HG03108 (cell line): ENCODE data around the gene RBM45.
"Not testable (repeated sequence)": the region's sequence is repeated elsewhere in the genome, so short reads cannot be mapped to it uniquely, and the experiment has no call there.

ENCODE experiments used
- ATAC-seq: cut with Tn5 transposase; IDR thresholded peaks from one replicate; pipeline ENCODE4 v1.9.1; 2021; ENCODE audit warnings: moderate library complexity; ENCODE audit not compliant: unreplicated experiment

The RBM45 gene

DNA sequence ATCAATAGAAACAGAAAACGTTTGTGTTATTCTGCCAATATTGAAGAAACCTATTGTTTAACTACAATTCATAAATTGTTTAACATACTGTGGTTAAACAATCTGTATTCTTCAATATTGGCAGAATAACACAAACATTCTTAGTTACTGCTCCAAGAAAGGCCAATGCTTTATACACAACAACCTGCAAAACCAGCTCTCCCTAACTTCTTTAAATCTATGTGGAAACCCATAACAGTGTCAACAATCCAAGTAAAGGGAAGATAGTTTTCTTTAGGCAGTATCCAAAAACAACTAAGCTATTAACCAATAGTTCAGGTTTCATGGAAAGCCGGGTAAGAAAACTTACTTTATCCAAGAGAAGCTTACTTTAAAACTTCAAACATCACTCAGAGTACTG lies 6.2 kb upstream of the RBM45 start:
- ATAC-seq, result no peak

DNA sequence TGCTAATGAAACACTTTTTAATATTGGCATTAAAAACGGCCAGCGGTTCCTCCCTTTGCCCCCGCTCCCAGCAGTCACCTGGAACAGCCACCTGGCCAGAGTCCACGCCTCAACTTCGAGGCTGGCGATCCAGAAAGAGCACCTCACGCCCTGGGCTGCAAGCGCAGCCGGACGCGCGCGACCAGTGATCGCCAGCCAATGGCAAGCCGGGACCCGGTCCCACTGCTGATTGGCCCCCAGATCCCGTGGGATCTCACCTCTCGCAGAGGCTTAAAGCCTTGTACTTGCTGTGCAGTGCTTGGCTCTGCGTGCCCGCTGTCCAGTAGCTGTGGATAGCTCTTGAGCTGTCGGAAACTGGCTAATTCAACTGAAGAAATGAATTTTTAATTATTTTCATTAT lies 4.1 kb upstream of the RBM45 start:
- no peak for ATAC-seq

DNA sequence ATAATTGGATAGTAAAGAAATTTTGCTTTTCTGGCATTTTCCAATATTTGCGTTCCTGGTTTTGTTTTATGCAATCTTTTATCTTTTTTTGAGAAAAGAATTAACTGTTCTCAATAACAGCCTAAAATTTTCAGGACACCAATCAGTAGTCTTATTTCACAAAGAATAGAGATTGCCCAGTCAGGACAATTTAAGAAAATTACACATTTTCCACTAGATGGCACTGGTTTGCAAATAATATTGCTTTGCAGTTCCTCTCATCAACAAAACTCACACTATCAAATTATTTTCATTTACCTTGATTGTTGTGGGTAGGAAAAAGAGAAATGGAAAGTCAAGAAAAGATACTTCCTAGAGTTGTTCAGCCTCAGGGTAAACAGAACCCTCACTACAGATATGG lies 2.4 kb upstream of the RBM45 start:
- ATAC-seq, result no peak

- ATAC-seq, result no peak
Observed at GRCh38 chr2:178110681-178111080, 1.6 kb upstream of the RBM45 start.

GRCh38 chr2:178111743-178112142 lies 494 bp upstream of the RBM45 start:
- no peak for ATAC-seq

DNA sequence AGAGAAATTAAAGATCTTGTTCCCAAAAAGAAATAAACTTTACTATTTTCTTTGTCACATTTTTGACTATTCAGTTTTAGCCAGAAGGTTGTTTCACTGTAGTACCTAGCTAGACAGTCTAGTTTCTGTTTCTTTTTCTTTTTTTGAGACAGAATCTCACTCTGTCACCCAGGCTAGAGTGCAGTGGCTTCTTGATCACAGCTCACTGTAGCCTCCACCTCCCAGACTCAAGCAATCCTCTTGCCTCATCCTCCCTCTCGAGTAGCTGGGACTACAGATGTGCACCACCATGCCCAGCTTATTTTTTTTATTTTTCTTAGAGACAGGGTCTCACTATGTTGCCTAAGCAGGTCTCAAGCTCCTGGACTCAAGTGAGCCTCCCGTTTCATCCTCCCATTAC lies 2.2 kb downstream of the RBM45 start:
- ATAC-seq, result peak; percentile 39

GRCh38 chr2:178115271-178115670 lies 3.0 kb downstream of the RBM45 start:
- no peak for ATAC-seq

DNA sequence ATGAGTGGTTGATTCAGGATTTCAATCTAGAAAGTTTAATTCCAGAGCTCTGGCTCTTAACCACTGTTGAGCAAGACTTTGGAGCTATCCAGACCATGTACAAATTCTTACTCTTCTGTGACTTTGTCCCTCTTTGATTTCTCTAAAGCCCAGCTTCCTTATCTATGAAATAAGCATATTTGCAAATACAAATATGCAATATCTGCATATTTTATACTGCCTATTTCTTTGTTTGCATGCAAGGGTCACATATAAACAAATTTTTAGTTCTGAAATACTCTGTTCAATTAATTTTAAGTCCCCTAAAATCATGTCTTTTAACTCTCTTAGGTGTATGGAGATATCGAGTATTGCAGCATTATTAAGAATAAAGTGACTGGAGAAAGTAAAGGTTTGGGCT lies 5.5 kb downstream of the RBM45 start:
- ATAC-seq, result no peak

DNA sequence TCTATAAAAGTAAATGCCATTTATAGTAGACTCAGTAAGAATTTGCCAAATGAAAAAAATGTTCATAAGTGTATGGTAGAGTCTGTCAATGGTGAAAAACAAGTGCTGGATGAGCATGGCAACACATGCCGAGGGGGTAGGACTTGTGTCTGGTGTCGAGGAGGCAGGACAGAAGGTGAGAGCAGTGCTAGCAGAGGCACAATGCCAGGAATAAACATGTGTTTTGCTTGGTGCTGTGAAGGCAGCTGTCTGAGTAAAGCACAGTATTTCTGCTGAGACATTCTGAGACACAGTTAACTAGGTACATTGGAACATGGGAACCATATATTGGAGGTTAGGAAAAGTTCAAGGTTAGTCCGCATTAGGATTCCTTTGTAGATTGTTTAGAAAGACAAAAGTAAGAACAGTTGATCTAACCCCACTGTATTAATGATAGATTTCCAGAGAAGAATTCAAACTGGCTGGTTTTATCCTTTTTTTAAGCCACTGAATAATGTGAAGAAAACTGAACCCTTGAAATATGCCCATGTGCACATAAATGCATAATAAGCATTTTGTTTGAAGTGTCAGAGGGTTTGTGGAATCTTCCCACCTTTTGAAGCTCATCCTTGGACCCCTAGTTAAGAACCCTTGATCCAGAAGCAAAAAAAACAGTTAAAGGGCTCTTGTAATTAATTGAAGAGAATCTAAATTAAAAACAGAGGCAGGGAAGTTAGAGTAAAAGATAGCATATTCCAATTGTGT lies 7.1 kb downstream of the RBM45 start:
- ATAC-seq, result no peak

DNA sequence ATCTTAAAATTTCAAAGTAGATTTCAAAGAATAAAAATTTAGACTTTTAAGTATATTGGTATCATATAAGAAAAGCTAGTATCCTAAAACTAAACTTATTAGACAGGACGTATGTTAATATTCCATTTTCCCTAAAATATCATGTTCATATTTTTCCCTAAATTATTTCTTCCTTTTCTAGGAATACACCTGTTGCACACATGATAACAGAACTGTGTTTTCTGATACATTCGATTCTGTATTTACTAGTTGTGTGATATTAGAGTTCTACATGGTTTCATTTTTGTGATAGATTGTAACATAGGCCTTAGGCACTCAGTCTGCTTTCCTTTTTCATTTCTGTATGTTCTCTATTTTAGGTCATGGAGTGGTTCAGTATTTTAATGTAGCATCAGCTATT lies 10.9 kb downstream of the RBM45 start:
- no peak for ATAC-seq

- ATAC-seq, result no peak
Observed at GRCh38 chr2:178125125-178125524, 12.9 kb downstream of the RBM45 start.

- ATAC-seq, result no peak
Observed at GRCh38 chr2:178125862-178126261, 13.6 kb downstream of the RBM45 start.

GRCh38 chr2:178128836-178129630 lies 16.8 kb downstream of the RBM45 start:
- ATAC-seq, result no peak

DNA sequence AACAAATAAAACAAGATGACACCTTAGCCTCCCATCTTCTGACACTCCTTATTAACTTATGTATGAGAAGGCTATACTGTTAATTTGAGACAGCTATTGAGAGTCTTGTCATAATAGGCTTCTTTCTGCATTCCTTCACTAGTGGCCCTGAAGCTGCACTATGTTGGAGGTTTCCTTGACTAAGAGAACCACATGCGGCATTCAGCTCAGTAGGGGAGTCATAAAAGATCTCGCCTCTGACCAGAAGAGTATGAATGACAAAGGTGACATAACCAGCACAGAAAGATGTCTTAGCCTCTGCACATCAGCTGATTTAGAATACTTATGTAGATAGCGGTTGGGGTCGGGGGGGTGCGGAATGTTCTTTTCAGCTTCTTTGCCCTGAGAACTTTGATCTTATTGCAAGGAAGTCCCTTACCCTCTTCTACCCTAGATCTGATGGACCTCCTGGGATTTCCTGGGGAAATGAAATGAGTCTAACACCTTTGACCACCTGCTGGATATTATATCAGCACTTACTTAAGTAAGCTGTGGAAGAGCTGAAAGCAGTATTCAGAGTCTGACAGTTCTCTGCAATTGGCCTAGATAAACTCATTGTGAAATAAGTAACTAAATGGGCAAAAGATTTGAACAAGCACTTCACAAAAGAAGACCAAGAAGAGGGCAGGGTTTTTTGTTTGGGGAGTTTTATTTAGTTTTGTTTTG lies 24.2 kb downstream of the RBM45 start:
- ATAC-seq, result no peak

DNA sequence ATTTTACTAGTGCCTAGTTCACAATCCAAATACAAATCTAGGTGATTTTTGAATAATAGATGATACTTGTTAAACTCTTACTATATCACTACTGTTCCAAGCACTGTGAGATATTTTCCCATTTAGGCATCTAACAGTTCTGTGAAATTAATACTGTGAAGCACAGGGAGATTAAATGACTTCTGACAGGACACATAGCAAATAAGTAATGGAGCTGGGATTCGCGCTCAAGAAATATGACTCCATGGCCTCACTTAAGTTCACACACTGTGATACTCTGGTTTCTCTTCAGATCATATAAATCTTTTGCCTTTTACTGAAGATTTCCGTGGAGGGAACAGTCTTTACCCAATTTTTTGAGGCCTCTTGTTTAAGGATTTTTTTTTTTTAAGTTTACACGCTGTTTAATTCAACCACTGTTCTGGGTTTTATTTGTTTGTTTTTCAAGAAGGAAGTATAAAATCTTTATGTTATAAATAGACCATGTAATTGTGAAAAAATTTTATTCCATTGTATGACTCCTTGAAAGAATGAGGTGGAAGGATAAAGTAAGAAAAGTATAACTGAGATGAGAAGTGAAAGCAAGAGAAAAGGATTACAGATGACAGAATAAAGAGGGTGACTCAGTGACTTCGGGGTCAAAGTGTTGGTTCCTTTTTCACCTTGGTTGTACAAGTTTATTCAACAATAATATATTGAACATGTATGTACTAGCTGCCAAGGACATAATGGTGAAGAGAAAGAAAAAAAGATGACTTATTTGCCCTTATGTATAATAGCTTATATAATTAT lies 30.2 kb downstream of the RBM45 start:
- no peak for ATAC-seq

- ATAC-seq, result no peak
Observed at GRCh38 chr2:178143481-178143880, 31.2 kb downstream of the RBM45 start.

DNA sequence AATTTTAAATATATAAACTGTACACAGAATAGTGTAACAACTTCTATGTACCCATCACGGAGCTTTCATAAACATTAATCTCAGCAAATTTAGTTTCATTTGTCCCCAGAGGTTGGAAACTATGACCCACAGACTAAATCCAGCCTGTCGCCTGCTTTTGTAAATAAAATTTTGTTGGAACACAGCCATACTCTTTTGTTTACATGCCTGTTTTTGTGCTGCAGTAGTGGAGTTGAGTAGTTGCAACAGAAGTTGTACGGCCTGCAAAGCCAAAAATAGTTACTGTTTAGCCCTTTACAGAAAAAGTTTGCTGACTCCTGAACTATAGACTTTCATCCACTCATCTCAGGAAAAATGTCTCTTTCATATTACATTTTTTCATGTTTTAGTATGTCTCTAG lies 39.8 kb downstream of the RBM45 start:
- ATAC-seq, result no peak

DNA sequence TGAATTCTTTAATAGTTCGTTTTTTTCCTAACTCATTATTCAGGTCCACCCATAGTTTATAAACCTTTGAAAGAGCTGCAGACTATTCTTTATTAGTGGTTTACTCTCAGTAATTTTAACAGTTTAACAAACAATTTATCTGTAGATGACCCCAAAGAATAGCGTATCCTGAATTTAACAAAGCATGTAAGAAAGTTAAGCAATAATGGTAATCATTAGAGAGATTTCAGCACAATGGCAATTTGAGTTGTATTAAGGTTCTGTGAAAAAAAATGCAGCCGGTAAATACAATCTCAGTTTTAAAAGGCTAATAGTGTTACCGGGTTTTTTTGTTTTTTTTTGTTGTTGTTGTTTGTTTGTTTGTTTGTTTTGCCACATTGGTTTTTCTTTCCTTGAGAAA lies 40.3 kb downstream of the RBM45 start:
- no peak for ATAC-seq

DNA sequence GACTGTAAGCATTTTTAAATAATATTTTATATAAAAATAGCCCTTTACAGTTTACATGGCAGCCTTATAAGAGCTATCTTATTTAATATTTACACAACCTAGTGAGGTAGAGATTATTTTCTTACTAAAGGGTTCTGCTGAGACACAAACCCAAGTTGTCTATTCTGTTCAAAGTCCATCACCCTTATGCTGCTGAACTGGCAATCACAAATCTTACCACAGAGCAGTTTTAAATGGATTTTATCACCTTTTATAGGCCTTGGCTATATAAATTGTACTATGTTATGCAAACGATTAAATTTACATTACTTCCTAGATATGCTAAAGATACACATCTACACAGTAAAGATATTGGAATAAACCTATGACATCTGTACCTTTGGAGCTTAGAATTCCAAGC lies 40.7 kb downstream of the RBM45 start:
- ATAC-seq, result no peak

DNA sequence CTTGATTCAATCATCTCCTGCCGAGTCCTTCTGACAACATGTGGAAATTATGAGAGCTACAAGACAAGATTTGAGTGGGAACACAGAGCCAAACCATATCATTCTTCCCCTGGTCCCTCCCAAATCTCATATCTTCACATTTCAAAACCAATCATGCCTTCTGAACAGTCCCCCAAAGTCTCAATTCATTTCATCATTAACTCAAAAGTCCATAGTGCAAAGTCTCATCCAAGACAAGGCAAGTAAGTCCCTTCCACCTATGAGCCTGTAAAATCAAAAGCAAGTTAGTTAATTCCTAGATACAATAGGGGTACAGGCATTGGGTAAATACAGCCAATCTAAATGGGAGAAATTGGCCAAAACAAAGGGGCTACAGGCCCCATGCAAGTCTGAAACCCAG lies 41.6 kb downstream of the RBM45 start:
- ATAC-seq, result not testable (repeated sequence)

GRCh38 chr2:178155524-178155923 lies 43.3 kb downstream of the RBM45 start:
- ATAC-seq, result no peak
